A673 (cell line): ENCODE results near the gene IVNS1ABP.

ENCODE experiments used
- EZH2 ChIP-seq: fragments of 200-600 bp; sonication (generic); IDR thresholded peaks from 2 replicates; pipeline ENCODE4 v1.6.1; 2017; ENCODE audit warnings: borderline replicate concordance, low read depth, mild to moderate bottlenecking, mixed read lengths, antibody characterized with exemption, low read length; ENCODE audit not compliant: poor library complexity, severe bottlenecking
- TF ChIP-seq, protein P1 (sequence below): fragments of 300-800, 200-600 bp; sonication (generic); conservative IDR thresholded peaks from 2 replicates; pipeline ENCODE4 v1.5.1; 2017; ENCODE audit warnings: low read depth, mild to moderate bottlenecking, antibody characterized with exemption, low read length, moderate library complexity, mixed read lengths

- TF ChIP-seq, protein P1, sequence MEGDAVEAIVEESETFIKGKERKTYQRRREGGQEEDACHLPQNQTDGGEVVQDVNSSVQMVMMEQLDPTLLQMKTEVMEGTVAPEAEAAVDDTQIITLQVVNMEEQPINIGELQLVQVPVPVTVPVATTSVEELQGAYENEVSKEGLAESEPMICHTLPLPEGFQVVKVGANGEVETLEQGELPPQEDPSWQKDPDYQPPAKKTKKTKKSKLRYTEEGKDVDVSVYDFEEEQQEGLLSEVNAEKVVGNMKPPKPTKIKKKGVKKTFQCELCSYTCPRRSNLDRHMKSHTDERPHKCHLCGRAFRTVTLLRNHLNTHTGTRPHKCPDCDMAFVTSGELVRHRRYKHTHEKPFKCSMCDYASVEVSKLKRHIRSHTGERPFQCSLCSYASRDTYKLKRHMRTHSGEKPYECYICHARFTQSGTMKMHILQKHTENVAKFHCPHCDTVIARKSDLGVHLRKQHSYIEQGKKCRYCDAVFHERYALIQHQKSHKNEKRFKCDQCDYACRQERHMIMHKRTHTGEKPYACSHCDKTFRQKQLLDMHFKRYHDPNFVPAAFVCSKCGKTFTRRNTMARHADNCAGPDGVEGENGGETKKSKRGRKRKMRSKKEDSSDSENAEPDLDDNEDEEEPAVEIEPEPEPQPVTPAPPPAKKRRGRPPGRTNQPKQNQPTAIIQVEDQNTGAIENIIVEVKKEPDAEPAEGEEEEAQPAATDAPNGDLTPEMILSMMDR: no peak
- no peak for TF ChIP-seq EZH2
Observed at GRCh38 chr1:185328255-185328654, 11.2 kb upstream of the IVNS1ABP start.
